HL-60 (cell line): ENCODE measurements around the gene PGP.

ENCODE experiments used
- DNase-seq, 2 experiments: peaks; one replicate each; pipeline ENCODE4 v3.0.0-alpha.2; 2010 to 2020; ENCODE audit warnings: low read depth in 1 of 2, low spot score in 1 of 2
- H3K27ac ChIP-seq: fragments of 250-450 bp; sonication (Bioruptor Pico); replicated peaks from 2 replicates; pipeline ENCODE4 v1.5.1; 2020; ENCODE audit warnings: mild to moderate bottlenecking, moderate library complexity
- H3K27me3 ChIP-seq: fragments of 250-450 bp; sonication (Bioruptor Pico); 2 replicates; pipeline ENCODE4 v1.5.1; 2021; ENCODE audit warnings: mild to moderate bottlenecking, moderate library complexity; ENCODE audit not compliant: insufficient read depth, poor library complexity, severe bottlenecking
- H3K4me3 ChIP-seq: replicated peaks from 2 replicates; pipeline ENCODE4 v1.5.1; 2011; ENCODE audit warnings: mild to moderate bottlenecking, control low read depth, low read length; ENCODE audit not compliant: insufficient read depth
- CTCF ChIP-seq: IDR thresholded peaks from one replicate; pipeline ENCODE4 v1.5.1; 2011; ENCODE audit warnings: low read length, control low read depth, inconsistent platforms; ENCODE audit not compliant: insufficient read depth
- GABPA ChIP-seq: IDR thresholded peaks from 2 replicates; pipeline ENCODE4 v1.6.1; 2012; ENCODE audit warnings: low read depth
- POLR2AphosphoS5 ChIP-seq: IDR thresholded peaks from 2 replicates; pipeline ENCODE4 v1.6.1; 2012; ENCODE audit warnings: low read depth
- REST ChIP-seq: IDR thresholded peaks from 2 replicates; pipeline ENCODE4 v1.6.1; 2012; ENCODE audit warnings: low read depth; ENCODE audit not compliant: insufficient replicate concordance
- SPI1 ChIP-seq: IDR thresholded peaks from 2 replicates; pipeline ENCODE4 v1.6.1; 2012; ENCODE audit warnings: low read depth, mild to moderate bottlenecking, borderline replicate concordance

The PGP gene

GRCh38 chr16:2173366-2173765 lies 41.3 kb downstream of the PGP start:
- no peak for DNase-seq
- H3K4me3 ChIP-seq, result no peak overlapping the region
- H3K27me3 ChIP-seq, result no peaks in the 10 kb centered on the region
- TF ChIP-seq GABPA (no peak), POLR2AphosphoS5 (no peak), REST (no peak), CTCF (no peak), SPI1 (no peak)
- no peak overlapping the region for H3K27ac ChIP-seq

- no peak overlapping the region for H3K27ac ChIP-seq
- H3K27me3 ChIP-seq, result no peaks in the 10 kb centered on the region
- TF ChIP-seq REST (no peak), GABPA (no peak), CTCF (no peak), POLR2AphosphoS5 (no peak), SPI1 (no peak)
- no peak overlapping the region for H3K4me3 ChIP-seq
- no peak for DNase-seq
These were observed 41.8 kb downstream of the PGP start for GRCh38 chr16:2172688-2173335.

GRCh38 chr16:2171601-2172178 lies 43.0 kb downstream of the PGP start:
- no peak for DNase-seq
- TF ChIP-seq GABPA (no peak), SPI1 (no peak), REST (no peak), CTCF (no peak), POLR2AphosphoS5 (no peak; the same call in 1 of the 2 replicates)
- Histone ChIP-seq H3K27ac (no peak overlapping the region), H3K27me3 (no peaks in the 10 kb centered on the region), H3K4me3 (no peak overlapping the region)
